ENCODE measurements around the gene CPNE2.
"Not testable (repeated sequence)": the region's sequence is repeated elsewhere in the genome, so short reads cannot be mapped to it uniquely, and the experiment has no call there.

GRCh38 chr16:57099965-57100364 lies 7.6 kb downstream of the CPNE2 start:
- TF ChIP-seq CTCF, POLR2A (IDR thresholded peaks at IDR 0.05): not testable (repeated sequence)

Data from uterus (tissue), 2 donors.